ENCODE measurements around the gene ACOXL.

DNA sequence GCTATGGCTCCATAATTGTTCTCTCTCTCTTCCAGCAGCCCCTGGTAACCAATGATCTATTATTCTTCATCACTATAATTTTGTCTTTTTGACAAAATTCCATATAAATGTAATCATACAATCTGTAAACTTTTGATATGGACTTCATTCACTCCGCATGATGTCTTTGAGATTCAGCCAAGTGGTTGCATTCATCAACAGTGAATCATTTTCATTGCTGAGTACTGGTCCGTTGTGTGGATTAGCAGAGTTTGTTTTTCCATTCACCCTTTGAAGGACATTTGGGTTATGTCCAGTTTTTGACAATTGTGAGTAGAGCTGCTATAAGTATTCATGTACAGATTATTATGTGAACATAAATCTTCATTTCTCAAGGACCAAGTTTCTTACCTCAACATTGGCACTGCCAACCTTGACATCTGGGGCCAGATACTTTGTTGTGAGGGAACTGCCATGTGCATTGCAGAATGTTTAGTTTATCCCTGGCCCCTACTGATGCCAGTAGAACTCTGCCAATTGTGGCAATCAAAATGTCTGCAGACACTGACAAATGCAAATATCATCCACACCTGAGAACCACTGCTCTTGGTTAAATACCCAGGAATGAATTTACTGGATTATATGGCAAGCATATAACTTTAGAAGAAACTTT lies 340.0 kb downstream of the ACOXL start:
- TF ChIP-seq TCF12 (IDR thresholded peaks at IDR 0.05; ENCODE audit: low read depth, low read length) (no peak), SIN3A (conservative IDR thresholded peaks at IDR 0.05 in 1 of 2, IDR thresholded peaks at IDR 0.05 in 1 of 2; ENCODE audit: low read depth in 1 of 2, low read length in 2 of 2) (no peak), POLR2A (IDR thresholded peaks at IDR 0.05; ENCODE audit: control extremely low read depth in 1 of 2, low read depth in 2 of 2, low read length in 2 of 2) (no peak), CTCF (IDR thresholded peaks at IDR 0.05; ENCODE audit: control extremely low read depth in 1 of 3, insufficient read depth in 1 of 3, low read depth in 1 of 3, low read length in 3 of 3) (no peak), ATF3 (IDR thresholded peaks at IDR 0.05; ENCODE audit: insufficient read depth, low read depth, low read length) (no peak), CHD1 (IDR thresholded peaks at IDR 0.05; ENCODE audit: low read depth, low read length) (no peak), RAD21 (IDR thresholded peaks at IDR 0.05 in 1 of 2, conservative IDR thresholded peaks at IDR 0.05 in 1 of 2; ENCODE audit: low read depth in 2 of 2, low read length in 2 of 2) (no peak), TAF7 (optimal IDR thresholded peaks at IDR 0.05; ENCODE audit: borderline replicate concordance, low read depth, low read length) (no peak)
- TF ChIP-seq, protein P1, sequence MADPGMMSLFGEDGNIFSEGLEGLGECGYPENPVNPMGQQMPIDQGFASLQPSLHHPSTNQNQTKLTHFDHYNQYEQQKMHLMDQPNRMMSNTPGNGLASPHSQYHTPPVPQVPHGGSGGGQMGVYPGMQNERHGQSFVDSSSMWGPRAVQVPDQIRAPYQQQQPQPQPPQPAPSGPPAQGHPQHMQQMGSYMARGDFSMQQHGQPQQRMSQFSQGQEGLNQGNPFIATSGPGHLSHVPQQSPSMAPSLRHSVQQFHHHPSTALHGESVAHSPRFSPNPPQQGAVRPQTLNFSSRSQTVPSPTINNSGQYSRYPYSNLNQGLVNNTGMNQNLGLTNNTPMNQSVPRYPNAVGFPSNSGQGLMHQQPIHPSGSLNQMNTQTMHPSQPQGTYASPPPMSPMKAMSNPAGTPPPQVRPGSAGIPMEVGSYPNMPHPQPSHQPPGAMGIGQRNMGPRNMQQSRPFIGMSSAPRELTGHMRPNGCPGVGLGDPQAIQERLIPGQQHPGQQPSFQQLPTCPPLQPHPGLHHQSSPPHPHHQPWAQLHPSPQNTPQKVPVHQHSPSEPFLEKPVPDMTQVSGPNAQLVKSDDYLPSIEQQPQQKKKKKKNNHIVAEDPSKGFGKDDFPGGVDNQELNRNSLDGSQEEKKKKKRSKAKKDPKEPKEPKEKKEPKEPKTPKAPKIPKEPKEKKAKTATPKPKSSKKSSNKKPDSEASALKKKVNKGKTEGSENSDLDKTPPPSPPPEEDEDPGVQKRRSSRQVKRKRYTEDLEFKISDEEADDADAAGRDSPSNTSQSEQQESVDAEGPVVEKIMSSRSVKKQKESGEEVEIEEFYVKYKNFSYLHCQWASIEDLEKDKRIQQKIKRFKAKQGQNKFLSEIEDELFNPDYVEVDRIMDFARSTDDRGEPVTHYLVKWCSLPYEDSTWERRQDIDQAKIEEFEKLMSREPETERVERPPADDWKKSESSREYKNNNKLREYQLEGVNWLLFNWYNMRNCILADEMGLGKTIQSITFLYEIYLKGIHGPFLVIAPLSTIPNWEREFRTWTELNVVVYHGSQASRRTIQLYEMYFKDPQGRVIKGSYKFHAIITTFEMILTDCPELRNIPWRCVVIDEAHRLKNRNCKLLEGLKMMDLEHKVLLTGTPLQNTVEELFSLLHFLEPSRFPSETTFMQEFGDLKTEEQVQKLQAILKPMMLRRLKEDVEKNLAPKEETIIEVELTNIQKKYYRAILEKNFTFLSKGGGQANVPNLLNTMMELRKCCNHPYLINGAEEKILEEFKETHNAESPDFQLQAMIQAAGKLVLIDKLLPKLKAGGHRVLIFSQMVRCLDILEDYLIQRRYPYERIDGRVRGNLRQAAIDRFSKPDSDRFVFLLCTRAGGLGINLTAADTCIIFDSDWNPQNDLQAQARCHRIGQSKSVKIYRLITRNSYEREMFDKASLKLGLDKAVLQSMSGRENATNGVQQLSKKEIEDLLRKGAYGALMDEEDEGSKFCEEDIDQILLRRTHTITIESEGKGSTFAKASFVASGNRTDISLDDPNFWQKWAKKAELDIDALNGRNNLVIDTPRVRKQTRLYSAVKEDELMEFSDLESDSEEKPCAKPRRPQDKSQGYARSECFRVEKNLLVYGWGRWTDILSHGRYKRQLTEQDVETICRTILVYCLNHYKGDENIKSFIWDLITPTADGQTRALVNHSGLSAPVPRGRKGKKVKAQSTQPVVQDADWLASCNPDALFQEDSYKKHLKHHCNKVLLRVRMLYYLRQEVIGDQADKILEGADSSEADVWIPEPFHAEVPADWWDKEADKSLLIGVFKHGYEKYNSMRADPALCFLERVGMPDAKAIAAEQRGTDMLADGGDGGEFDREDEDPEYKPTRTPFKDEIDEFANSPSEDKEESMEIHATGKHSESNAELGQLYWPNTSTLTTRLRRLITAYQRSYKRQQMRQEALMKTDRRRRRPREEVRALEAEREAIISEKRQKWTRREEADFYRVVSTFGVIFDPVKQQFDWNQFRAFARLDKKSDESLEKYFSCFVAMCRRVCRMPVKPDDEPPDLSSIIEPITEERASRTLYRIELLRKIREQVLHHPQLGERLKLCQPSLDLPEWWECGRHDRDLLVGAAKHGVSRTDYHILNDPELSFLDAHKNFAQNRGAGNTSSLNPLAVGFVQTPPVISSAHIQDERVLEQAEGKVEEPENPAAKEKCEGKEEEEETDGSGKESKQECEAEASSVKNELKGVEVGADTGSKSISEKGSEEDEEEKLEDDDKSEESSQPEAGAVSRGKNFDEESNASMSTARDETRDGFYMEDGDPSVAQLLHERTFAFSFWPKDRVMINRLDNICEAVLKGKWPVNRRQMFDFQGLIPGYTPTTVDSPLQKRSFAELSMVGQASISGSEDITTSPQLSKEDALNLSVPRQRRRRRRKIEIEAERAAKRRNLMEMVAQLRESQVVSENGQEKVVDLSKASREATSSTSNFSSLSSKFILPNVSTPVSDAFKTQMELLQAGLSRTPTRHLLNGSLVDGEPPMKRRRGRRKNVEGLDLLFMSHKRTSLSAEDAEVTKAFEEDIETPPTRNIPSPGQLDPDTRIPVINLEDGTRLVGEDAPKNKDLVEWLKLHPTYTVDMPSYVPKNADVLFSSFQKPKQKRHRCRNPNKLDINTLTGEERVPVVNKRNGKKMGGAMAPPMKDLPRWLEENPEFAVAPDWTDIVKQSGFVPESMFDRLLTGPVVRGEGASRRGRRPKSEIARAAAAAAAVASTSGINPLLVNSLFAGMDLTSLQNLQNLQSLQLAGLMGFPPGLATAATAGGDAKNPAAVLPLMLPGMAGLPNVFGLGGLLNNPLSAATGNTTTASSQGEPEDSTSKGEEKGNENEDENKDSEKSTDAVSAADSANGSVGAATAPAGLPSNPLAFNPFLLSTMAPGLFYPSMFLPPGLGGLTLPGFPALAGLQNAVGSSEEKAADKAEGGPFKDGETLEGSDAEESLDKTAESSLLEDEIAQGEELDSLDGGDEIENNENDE (IDR thresholded peaks at IDR 0.05; ENCODE audit: insufficient replicate concordance, low read length), result no peak
